Measurements from ENCODE around the gene HYDIN. TPM values are rescaled to one million over a fixed set of nuclear protein-coding genes. Genes with fewer than 3 reads are reported as not detected.

HYDIN gene
- polyA plus RNA-seq, 1 of the 3 experiments (the other 2 are of a cell fraction), result 0.33 TPM

- H3K9me2 ChIP-seq, result no peaks in the 10 kb centered on the region
- POLR2A ChIA-PET, result no interaction called here
- no peak overlapping the region for H3K4me2 ChIP-seq
- CTCF ChIA-PET, result interaction anchor here (1.7 to 2.0 kb wide), 2 partner anchors 11 to 102 kb away, joined by 5 to 10 read pairs; no protein-coding TSS in a partner anchor
- H4K20me1 ChIP-seq (ENCODE audit: insufficient read depth), result no peaks in the 10 kb centered on the region
- no peak for TF ChIP-seq EP300 (IDR thresholded peaks at IDR 0.05; ENCODE audit: borderline replicate concordance in 1 of 2, low read depth in 1 of 2, low read length in 1 of 2)
- no peak for TF ChIP-seq RFX5 (IDR thresholded peaks at IDR 0.05; ENCODE audit: low read length)
- no peak for TF ChIP-seq USF1 (IDR thresholded peaks at IDR 0.05; ENCODE audit: borderline replicate concordance, low read depth)
- no peak for TF ChIP-seq ELF1 (IDR thresholded peaks at IDR 0.05)
- TF ChIP-seq TCF12 (IDR thresholded peaks at IDR 0.05), result no peak
- TF ChIP-seq REST (IDR thresholded peaks at IDR 0.05; ENCODE audit: low read depth, low read length), result no peak
- no peak for TF ChIP-seq FOXM1 (IDR thresholded peaks at IDR 0.05; ENCODE audit: low read depth)
- TF ChIP-seq USF2 (IDR thresholded peaks at IDR 0.05; ENCODE audit: borderline replicate concordance, low read depth, low read length), result no peak
- TF ChIP-seq NRF1 (IDR thresholded peaks at IDR 0.05; ENCODE audit: low read depth, low read length), result no peak
- TF ChIP-seq NFIC (IDR thresholded peaks at IDR 0.05; ENCODE audit: borderline replicate concordance), result no peak
- no peak for TF ChIP-seq RAD21 (IDR thresholded peaks at IDR 0.05; ENCODE audit: low read length)
- TF ChIP-seq CTCF (IDR thresholded peaks at IDR 0.05), result no peak
- no peaks in the 10 kb centered on the region; a peak in 1 of 4 replicates for H3K4me1 ChIP-seq (ENCODE audit: control insufficient read depth in 1 of 2, insufficient read depth in 2 of 2, low read depth in 1 of 2, low read length in 1 of 2)
- no peak overlapping the region for H3K4me3 ChIP-seq (ENCODE audit: low read depth in 2 of 2, low read length in 1 of 2)
- H3K36me3 ChIP-seq (replicated peaks in 1 of 2; ENCODE audit: control insufficient read depth in 1 of 2, insufficient read depth in 2 of 2, low read length in 1 of 2), result peaks cover 20 to 68% of the 10 kb centered on the region in 2 experiments
- no peak for DNase-seq
- 95% methylated on average over 8 of the region's 14 CpGs for WGBS (ENCODE audit: low lambda C conversion rate)
- H3K9ac ChIP-seq, result no peak overlapping the region
- H3F3A ChIP-seq (replicated peaks; ENCODE audit: insufficient read depth), result peaks cover 14% of the 10 kb centered on the region
- H3K27me3 ChIP-seq (ENCODE audit: insufficient read depth), result no peaks in the 10 kb centered on the region
- H3K9me3 ChIP-seq, result no peaks in the 10 kb centered on the region
- no peak overlapping the region; a peak in 1 of 4 replicates for H3K27ac ChIP-seq (ENCODE audit: low read depth in 2 of 2, low read length in 1 of 2)
- H2AFZ ChIP-seq (ENCODE audit: low read depth), result no peak overlapping the region
- H3K79me2 ChIP-seq (ENCODE audit: insufficient read depth), result no peaks in the 10 kb centered on the region
These were observed 448.7 kb downstream of the HYDIN start for GRCh38 chr16:70781800-70782199.
